GM12872 (cell line): Measurements from ENCODE around the gene MAP4.

ENCODE experiments used
- TF ChIP-seq, protein P1 (sequence below): IDR thresholded peaks from 3 replicates; pipeline ENCODE4 v1.5.1; 2011; ENCODE audit warnings: low read depth, mild to moderate bottlenecking, low read length, moderate library complexity; ENCODE audit not compliant: insufficient read depth

Gene MAP4

DNA sequence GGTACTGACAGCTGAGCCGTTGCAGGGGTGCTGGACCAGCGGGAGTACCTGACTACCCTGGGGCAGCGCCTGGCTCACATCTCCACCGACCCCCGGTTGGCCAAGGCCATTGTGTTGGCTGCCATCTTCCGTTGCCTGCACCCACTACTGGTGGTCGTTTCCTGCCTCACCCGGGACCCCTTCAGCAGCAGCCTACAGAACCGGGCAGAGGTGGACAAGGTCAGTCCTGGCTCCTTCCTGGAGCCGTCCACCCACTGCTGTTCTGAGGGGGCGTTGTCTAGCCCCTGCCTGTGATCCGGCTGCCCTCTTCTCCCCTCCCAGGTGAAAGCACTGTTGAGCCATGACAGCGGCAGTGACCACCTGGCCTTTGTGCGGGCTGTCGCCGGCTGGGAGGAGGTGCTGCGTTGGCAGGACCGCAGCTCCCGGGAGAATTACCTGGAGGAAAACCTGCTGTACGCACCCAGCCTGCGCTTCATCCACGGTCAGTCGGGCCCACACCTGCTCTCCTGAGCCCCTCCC lies 167.6 kb downstream of the MAP4 start:
- TF ChIP-seq, protein P1, sequence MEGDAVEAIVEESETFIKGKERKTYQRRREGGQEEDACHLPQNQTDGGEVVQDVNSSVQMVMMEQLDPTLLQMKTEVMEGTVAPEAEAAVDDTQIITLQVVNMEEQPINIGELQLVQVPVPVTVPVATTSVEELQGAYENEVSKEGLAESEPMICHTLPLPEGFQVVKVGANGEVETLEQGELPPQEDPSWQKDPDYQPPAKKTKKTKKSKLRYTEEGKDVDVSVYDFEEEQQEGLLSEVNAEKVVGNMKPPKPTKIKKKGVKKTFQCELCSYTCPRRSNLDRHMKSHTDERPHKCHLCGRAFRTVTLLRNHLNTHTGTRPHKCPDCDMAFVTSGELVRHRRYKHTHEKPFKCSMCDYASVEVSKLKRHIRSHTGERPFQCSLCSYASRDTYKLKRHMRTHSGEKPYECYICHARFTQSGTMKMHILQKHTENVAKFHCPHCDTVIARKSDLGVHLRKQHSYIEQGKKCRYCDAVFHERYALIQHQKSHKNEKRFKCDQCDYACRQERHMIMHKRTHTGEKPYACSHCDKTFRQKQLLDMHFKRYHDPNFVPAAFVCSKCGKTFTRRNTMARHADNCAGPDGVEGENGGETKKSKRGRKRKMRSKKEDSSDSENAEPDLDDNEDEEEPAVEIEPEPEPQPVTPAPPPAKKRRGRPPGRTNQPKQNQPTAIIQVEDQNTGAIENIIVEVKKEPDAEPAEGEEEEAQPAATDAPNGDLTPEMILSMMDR: no peak

DNA sequence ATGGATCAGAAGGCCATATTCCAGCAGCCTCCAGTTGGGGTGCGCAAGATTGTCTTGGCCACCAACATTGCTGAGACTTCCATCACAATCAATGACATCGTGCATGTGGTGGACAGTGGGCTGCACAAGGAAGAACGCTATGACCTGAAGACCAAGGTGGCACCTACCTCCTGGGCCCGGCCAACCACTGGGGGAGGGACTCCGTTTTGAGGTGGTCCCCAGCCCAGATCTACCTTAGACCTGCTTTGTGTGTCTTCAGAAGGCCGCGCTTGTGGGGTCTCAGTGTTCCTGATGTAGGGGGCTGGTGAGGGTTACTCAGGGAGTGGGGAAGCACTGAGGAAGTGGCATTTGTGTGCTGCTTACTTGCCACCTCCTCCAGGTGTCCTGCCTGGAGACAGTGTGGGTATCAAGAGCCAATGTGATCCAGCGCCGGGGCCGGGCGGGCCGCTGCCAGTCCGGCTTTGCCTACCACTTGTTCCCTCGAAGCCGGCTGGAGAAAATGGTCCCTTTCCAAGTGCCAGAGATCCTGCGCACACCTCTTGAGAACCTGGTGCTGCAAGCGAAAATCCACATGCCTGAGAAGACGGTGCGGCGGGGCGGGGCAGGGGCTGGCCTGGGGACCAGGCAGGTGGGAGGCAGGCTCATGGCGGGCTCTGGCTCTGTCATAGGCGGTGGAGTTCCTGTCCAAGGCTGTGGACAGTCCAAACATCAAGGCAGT lies 168.3 kb downstream of the MAP4 start:
- TF ChIP-seq, protein P1: no peak

DNA sequence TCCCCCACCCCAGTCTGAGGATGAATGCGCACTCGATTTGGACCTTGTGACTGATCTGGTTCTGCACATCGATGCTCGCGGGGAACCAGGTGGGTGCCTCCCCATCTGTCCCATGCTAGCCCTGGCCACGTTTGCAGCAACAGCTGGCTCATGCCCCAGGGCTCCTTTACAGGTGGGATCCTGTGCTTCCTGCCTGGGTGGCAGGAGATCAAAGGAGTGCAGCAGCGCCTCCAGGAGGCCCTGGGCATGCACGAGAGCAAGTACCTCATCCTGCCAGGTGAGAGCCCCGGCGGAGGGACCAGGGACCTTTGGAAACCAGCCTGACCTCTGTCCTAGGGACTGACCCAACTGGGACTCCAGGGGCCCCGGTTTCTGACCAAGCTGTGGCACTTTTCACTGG lies 169.0 kb downstream of the MAP4 start:
- TF ChIP-seq, protein P1: no peak

DNA sequence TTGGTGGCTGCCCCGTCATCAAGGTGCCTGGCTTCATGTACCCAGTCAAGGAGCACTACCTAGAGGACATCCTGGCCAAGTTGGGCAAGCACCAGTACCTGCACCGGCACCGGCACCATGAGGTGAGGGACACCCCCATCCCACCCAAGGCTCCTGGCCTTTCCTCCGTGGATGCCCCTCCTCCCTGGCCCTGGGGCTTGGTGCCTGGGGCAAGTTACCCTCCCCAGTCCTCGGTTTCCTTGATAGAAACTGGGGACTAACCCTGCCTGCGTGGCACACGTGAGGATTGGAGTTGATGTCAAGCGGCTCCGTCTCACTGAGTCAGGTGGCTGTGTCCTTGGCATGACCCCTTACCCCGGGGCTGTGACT lies 169.4 kb downstream of the MAP4 start:
- TF ChIP-seq, protein P1: no peak

DNA sequence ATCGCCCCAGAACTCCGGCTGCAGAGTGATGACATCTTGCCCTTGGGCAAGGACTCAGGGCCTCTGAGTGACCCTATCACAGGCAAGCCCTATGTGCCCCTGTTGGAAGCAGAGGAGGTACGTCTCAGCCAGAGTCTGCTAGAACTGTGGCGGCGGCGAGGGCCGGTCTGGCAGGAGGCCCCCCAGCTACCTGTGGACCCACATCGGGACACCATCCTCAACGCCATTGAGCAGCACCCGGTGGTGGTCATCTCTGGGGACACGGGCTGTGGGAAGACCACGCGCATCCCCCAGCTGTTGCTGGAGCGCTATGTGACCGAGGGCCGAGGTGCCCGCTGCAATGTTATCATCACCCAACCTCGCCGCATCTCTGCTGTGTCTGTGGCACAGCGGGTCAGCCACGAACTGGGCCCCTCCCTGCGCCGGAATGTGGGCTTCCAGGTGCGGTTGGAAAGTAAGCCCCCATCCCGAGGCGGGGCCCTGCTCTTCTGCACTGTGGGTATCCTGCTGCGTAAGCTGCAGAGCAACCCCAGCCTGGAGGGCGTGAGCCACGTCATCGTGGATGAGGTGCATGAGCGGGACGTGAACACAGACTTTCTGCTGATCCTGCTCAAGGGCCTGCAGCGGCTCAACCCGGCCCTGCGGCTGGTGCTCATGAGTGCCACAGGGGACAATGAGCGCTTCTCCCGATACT lies 169.9 kb downstream of the MAP4 start:
- TF ChIP-seq, protein P1: no peak

DNA sequence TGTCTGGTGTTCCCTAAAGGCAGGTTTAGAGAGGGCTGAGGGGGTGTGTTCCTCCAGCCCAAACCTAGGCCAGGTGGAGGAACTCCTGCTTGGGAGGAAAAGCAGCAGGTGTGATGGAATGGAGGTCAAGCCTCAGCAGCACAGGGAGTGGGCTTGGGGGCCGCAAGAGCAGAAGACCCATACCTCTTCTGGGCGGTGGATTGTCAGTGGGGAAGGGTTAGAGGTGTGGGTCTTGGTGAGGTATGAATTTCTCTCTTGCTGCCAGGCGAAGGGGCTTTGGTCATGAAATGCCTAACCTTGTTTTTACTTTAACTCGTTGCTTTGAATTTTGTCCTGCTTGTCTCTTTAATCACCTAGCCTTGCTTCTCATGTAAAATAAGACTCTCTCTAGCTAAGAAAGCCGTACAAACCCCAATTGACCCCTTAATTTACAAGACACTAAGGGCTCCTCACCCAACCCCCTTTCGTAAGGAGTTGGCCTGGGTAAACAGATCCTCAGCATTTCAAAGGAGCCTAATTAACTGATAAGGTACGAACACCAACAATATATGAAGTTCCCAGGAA lies 174.3 kb downstream of the MAP4 start:
- TF ChIP-seq, protein P1: no peak

DNA sequence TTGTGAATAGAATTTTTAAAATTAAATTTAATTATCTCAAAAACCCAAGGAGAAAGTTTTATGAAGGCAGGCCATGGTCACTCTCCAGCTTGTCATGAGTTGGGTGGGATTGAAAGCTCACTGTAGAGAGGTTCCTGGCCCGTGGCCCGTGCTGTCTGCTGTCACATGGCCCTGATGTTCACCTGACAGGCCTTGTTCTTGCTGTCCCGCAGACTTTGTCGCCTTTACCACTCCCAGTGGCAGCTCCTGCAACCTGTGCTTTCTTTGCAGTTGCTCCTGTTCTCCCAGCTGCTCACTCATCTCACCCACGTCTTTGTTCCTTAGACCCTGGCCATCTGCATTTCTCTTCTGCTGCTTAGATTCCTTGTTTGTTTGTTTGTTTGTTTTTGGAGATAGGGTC lies 177.7 kb downstream of the MAP4 start:
- TF ChIP-seq, protein P1: no peak
